ENCODE results near the gene GABRB2.

Gene GABRB2

GRCh38 chr5:161471211-161471950, 75.1 kb downstream of the GABRB2 start:
- FAIRE-seq, result no peak

- FAIRE-seq, result no peak
Measured at GRCh38 chr5:161467703-161468102, 78.8 kb downstream of the GABRB2 start.

GRCh38 chr5:161460741-161461140, 85.8 kb downstream of the GABRB2 start:
- no peak for FAIRE-seq

- no peak for FAIRE-seq
Measured at GRCh38 chr5:161446655-161447054, 99.9 kb downstream of the GABRB2 start.

GRCh38 chr5:161442471-161442870, 104.1 kb downstream of the GABRB2 start:
- FAIRE-seq, result no peak

- FAIRE-seq, result no peak
Measured at GRCh38 chr5:161432798-161433197, 113.7 kb downstream of the GABRB2 start.

GRCh38 chr5:161431963-161432362, 114.6 kb downstream of the GABRB2 start:
- no peak for FAIRE-seq

GRCh38 chr5:161421067-161421466, 125.5 kb downstream of the GABRB2 start:
- no peak for FAIRE-seq

GRCh38 chr5:161420521-161420920, 126.0 kb downstream of the GABRB2 start:
- no peak for FAIRE-seq

- no peak for FAIRE-seq
Measured at GRCh38 chr5:161414896-161415295, 131.6 kb downstream of the GABRB2 start.

- no peak for FAIRE-seq
Measured at GRCh38 chr5:161414037-161414436, 132.5 kb downstream of the GABRB2 start.

- no peak for FAIRE-seq
Measured at GRCh38 chr5:161412792-161413191, 133.7 kb downstream of the GABRB2 start.

GRCh38 chr5:161411156-161411555, 135.4 kb downstream of the GABRB2 start:
- no peak for FAIRE-seq

- FAIRE-seq, result no peak
Measured at GRCh38 chr5:161410640-161411039, 135.9 kb downstream of the GABRB2 start.

- FAIRE-seq, result no peak
Measured at GRCh38 chr5:161409471-161409870, 137.1 kb downstream of the GABRB2 start.

- FAIRE-seq, result no peak
Measured at GRCh38 chr5:161406880-161407279, 139.6 kb downstream of the GABRB2 start.

GRCh38 chr5:161403996-161404395, 142.5 kb downstream of the GABRB2 start:
- no peak for FAIRE-seq

GRCh38 chr5:161403121-161403520, 143.4 kb downstream of the GABRB2 start:
- FAIRE-seq, result no peak

GRCh38 chr5:161400583-161400982, 145.9 kb downstream of the GABRB2 start:
- no peak for FAIRE-seq

GRCh38 chr5:161399996-161400562, 146.4 kb downstream of the GABRB2 start:
- FAIRE-seq, result no peak

- FAIRE-seq, result no peak
Measured at GRCh38 chr5:161397448-161397847, 149.1 kb downstream of the GABRB2 start.

- FAIRE-seq, result no peak
Measured at GRCh38 chr5:161396171-161396570, 150.4 kb downstream of the GABRB2 start.

- no peak for FAIRE-seq
Measured at GRCh38 chr5:161391724-161392123, 154.8 kb downstream of the GABRB2 start.

GRCh38 chr5:161391016-161391415, 155.5 kb downstream of the GABRB2 start:
- FAIRE-seq, result no peak

- FAIRE-seq, result no peak
Measured at GRCh38 chr5:161387121-161387520, 159.4 kb downstream of the GABRB2 start.
